Skeletal muscle satellite cell (primary cell): ENCODE results near the gene TNXB.
"Not testable (repeated sequence)": the region's sequence is repeated elsewhere in the genome, so short reads cannot be mapped to it uniquely, and the experiment has no call there.

Source experiments
- H3K27me3 ChIP-seq: 2 replicates; pipeline ENCODE4 v1.7.0; 2013; ENCODE audit warnings: low read length; ENCODE audit not compliant: control insufficient read depth, insufficient read depth
- H3K36me3 ChIP-seq: 2 replicates; pipeline ENCODE4 v1.7.0; 2013; ENCODE audit warnings: mild to moderate bottlenecking, control low read depth, low read length; ENCODE audit not compliant: insufficient read depth
- H3K4me1 ChIP-seq: 2 replicates; pipeline ENCODE4 v1.7.0; 2013; ENCODE audit warnings: low read length; ENCODE audit not compliant: control insufficient read depth, insufficient read depth
- H3K4me2 ChIP-seq: 2 replicates; pipeline ENCODE4 v1.7.0; 2013; ENCODE audit warnings: mild to moderate bottlenecking, low read length
- H3K4me3 ChIP-seq: 2 replicates; pipeline ENCODE4 v1.7.0; 2013; ENCODE audit warnings: low read length
- H3K9ac ChIP-seq: 2 replicates; pipeline ENCODE4 v1.7.0; 2013; ENCODE audit warnings: mild to moderate bottlenecking, low read depth, low read length, moderate library complexity
- H3K9me3 ChIP-seq: replicated peaks from 2 replicates; pipeline ENCODE4 v1.7.0; 2013; ENCODE audit warnings: mild to moderate bottlenecking, control low read depth, low read length

TNXB gene

GRCh38 chr6:32108094-32108627 lies 977 bp downstream of the TNXB start:
- peak overlapping the region; percentile 12 for H3K4me3 ChIP-seq
- H3K9me3 ChIP-seq, result no peaks in the 10 kb centered on the region
- H3K27me3 ChIP-seq, result peaks cover 40% of the 10 kb centered on the region
- peak overlapping the region; percentile 69 for H3K4me2 ChIP-seq
- no peak overlapping the region for H3K9ac ChIP-seq
- H3K36me3 ChIP-seq, result no peaks in the 10 kb centered on the region
- peaks cover 26% of the 10 kb centered on the region for H3K4me1 ChIP-seq

DNA sequence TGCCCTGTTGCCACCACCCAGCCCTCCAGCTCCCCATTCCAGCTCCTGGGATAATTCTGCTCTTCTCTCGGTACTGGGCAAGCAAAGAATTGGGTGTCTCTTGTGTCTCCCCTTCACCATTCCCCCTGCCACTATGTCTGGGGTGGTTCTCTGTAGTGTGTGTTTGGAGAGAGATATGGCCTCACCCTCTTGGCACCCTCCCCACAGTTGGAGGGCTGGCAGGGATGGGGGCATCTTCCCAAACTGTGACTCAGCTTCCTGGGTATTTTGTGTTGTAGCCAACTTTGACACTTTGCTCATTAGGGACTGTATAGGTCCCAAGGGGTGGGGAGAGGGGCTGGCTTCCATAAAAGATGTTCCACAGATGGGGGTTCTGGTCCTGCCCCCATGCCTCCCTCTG lies 1.7 kb downstream of the TNXB start:
- H3K4me1 ChIP-seq, result peaks cover 23% of the 10 kb centered on the region
- no peaks in the 10 kb centered on the region for H3K9me3 ChIP-seq
- no peak overlapping the region for H3K4me3 ChIP-seq
- peaks cover 40% of the 10 kb centered on the region for H3K27me3 ChIP-seq
- H3K9ac ChIP-seq, result no peak overlapping the region
- H3K36me3 ChIP-seq, result no peaks in the 10 kb centered on the region
- H3K4me2 ChIP-seq, result peak overlapping the region; percentile 69

GRCh38 chr6:32105433-32105832 lies 3.7 kb downstream of the TNXB start:
- H3K27me3 ChIP-seq, result peaks cover 41% of the 10 kb centered on the region
- no peak overlapping the region for H3K9ac ChIP-seq
- no peak overlapping the region for H3K4me3 ChIP-seq
- no peak overlapping the region for H3K4me2 ChIP-seq
- no peaks in the 10 kb centered on the region for H3K9me3 ChIP-seq
- peaks cover 23% of the 10 kb centered on the region for H3K4me1 ChIP-seq
- no peaks in the 10 kb centered on the region for H3K36me3 ChIP-seq

DNA sequence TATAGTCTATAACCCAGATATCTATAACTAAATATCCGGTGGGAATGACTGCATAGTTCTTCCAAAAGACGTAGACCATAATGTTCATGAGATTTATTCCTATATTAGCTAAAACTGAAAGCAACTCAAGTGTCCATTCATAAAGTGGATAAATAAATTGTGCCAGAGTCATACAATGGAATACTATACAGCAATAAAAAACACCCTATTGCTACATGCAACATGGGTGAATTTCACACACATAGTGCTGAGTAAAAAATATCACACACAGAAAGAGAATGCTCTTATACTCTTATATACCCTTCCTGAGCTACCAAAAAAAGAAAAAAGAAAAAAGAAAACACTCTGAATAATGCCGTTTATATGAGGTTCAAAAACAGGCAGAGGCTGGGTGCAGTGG lies 6.9 kb downstream of the TNXB start:
- peaks cover 42% of the 10 kb centered on the region for H3K27me3 ChIP-seq

DNA sequence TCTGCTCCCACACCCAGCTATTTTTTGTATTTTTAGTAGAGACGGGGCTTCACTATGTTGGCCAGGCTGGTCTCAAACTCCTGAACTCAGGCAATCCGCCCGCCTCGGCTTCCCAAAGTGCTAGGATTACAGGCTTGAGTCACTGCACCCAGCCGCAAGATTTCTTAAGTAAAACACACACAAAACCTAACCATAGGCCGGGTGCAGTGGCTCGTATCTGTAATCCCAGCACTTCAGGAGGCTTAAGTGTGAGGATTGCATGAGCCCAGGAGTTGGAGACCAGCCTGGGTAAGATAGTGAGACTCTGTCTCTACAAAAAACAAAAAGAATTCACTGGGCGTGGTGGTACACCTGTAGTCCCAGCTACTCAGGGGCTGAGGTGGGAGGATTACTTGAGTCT lies 8.9 kb downstream of the TNXB start:
- not testable (repeated sequence) for H3K36me3 ChIP-seq, H3K9me3 ChIP-seq, H3K4me3 ChIP-seq, H3K4me2 ChIP-seq, H3K9ac ChIP-seq
- Histone ChIP-seq H3K4me1 (peaks cover 12% of the 10 kb centered on the region), H3K27me3 (peaks cover 52% of the 10 kb centered on the region)

More for the DNA sequence above, 6.9 kb downstream of the TNXB start:
- Histone ChIP-seq H3K36me3 (no peaks in the 10 kb centered on the region), H3K9ac (no peak overlapping the region), H3K4me1 (peaks cover 4% of the 10 kb centered on the region), H3K9me3 (no peaks in the 10 kb centered on the region), H3K4me3 (no peak overlapping the region), H3K4me2 (no peak overlapping the region)

GRCh38 chr6:32097364-32097763 lies 11.8 kb downstream of the TNXB start:
- Histone ChIP-seq H3K4me2 (no peak overlapping the region), H3K9ac (no peak overlapping the region), H3K4me1 (peaks cover 26% of the 10 kb centered on the region), H3K4me3 (no peak overlapping the region), H3K9me3 (no peaks in the 10 kb centered on the region), H3K36me3 (no peaks in the 10 kb centered on the region), H3K27me3 (peaks cover 54% of the 10 kb centered on the region)

- Histone ChIP-seq H3K4me3 (peak overlapping the region; percentile 45), H3K4me1 (peaks cover 31% of the 10 kb centered on the region), H3K9me3 (no peaks in the 10 kb centered on the region), H3K27me3 (peaks cover 57% of the 10 kb centered on the region), H3K36me3 (no peaks in the 10 kb centered on the region), H3K4me2 (peak overlapping the region; percentile 53), H3K9ac (no peak overlapping the region)
Measured at GRCh38 chr6:32096394-32097258, 12.5 kb downstream of the TNXB start.

GRCh38 chr6:32096087-32096393 lies 13.1 kb downstream of the TNXB start:
- Histone ChIP-seq H3K4me2 (peak overlapping the region; percentile 53), H3K27me3 (peaks cover 57% of the 10 kb centered on the region), H3K36me3 (no peaks in the 10 kb centered on the region), H3K4me3 (no peak overlapping the region), H3K9me3 (no peaks in the 10 kb centered on the region), H3K4me1 (peaks cover 31% of the 10 kb centered on the region), H3K9ac (no peak overlapping the region)

DNA sequence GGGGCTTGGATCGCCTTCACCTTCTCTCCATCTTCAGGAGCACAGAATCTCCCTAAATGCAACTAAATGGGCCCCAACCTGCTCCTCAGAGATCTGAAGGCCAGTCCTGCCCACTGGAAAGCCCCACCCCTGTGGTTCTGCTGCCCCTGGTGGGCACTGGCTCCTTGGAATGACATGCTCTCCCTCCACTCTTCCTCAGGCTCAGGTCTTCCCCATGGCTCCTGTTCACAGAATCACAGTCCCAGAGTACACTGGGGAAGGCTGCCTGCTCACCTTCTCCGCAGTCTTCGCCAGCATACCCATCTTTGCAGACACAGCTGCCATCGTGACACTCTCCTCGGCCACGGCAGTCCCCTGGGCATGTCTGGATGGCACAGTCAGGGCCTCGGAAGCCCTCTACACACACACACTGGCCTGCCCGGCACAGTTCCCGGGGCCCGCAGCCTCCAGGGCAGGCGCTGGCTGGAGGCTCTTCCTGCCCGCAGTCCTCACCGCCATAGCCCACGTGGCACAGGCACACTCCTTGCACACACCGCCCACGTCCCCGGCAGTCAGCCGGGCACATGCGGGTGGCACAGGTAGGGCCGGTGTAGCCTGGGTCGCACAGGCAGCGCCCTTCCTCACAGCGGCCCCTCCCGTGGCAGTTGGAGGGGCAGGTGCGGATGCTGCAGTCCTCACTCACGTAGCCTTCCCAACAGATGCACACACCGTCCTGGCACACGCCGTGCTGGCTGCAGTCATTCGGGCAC lies 13.6 kb downstream of the TNXB start:
- Histone ChIP-seq H3K4me3 (no peak overlapping the region), H3K4me2 (peak overlapping the region; percentile 53), H3K4me1 (peaks cover 31% of the 10 kb centered on the region), H3K9ac (no peak overlapping the region), H3K27me3 (peaks cover 61% of the 10 kb centered on the region), H3K9me3 (no peaks in the 10 kb centered on the region), H3K36me3 (no peaks in the 10 kb centered on the region)

DNA sequence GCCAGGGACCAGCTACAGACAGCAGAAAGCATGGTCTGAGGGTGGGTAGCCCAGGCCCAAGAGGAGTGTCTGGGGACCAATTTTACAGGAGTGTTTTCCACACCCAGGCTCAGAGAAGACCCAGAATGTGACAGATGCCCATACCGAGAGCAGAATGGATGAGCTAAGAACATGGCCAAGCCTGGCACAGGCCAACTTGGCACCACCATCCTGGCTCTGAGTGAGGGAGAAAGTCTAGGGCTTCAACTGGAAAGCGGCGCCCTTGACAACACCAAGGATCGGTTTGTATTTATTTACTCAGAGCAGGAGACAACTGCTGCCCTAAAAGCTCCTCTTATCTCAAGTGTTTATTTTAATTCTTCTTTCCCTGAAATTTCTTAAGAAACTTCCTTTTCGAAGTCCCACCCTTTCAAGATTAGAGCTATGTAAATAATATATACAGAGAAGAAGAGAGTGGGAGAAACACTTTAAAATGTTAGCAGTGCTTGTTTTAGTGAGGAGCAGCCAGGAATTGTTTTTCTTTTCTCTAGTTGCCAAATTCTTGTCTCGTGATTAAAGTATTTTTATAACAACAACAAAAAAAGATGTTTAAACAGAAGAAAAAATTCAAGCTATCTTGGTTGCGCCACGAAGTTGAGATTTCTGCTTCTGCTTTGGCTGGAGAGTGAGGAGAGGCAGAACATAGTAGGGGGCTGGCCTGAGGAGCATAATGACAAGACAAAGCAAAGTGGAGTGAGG lies 16.2 kb downstream of the TNXB start:
- Histone ChIP-seq H3K4me3 (peak overlapping the region; percentile 7), H3K27me3 (peaks cover 74% of the 10 kb centered on the region), H3K9ac (no peak overlapping the region), H3K4me2 (peak overlapping the region; percentile 73), H3K4me1 (peaks cover 31% of the 10 kb centered on the region), H3K36me3 (no peaks in the 10 kb centered on the region), H3K9me3 (no peaks in the 10 kb centered on the region)

- Histone ChIP-seq H3K4me1 (peaks cover 33% of the 10 kb centered on the region), H3K4me3 (no peak overlapping the region), H3K4me2 (no peak overlapping the region), H3K27me3 (peaks cover 47% of the 10 kb centered on the region), H3K36me3 (no peaks in the 10 kb centered on the region), H3K9me3 (no peaks in the 10 kb centered on the region), H3K9ac (no peak overlapping the region)
Measured at GRCh38 chr6:32089082-32089828, 19.9 kb downstream of the TNXB start.
